Measurements from ENCODE around the gene CDH26.

GRCh38 chr20:60036346-60036745 lies 78.1 kb downstream of the CDH26 start:
- TF ChIP-seq CTCF (IDR thresholded peaks at IDR 0.05; ENCODE audit: borderline replicate concordance, extremely low read depth, low read length, poor library complexity, severe bottlenecking), result no peak
- TF ChIP-seq EZH2 (IDR thresholded peaks at IDR 0.05; ENCODE audit: borderline replicate concordance, low read depth, low read length, severe bottlenecking), result no peak

Measured in DND-41 (cell line).